GM18508 (cell line): ENCODE results near the gene ILF3.
"Not testable (repeated sequence)": the region's sequence is repeated elsewhere in the genome, so short reads cannot be mapped to it uniquely, and the experiment has no call there.

Experiments
- ATAC-seq: cut with Tn5 transposase; IDR thresholded peaks from one replicate; pipeline ENCODE4 v1.9.1; 2021; ENCODE audit warnings: moderate number of reproducible peaks; ENCODE audit not compliant: insufficient read depth, unreplicated experiment

Gene ILF3

GRCh38 chr19:10670876-10671804, 17.0 kb downstream of the ILF3 start:
- no peak for ATAC-seq

GRCh38 chr19:10671922-10672321, 17.8 kb downstream of the ILF3 start:
- not testable (repeated sequence) for ATAC-seq

- ATAC-seq = not testable (repeated sequence)
Observed at GRCh38 chr19:10675214-10675613, 21.1 kb downstream of the ILF3 start.

GRCh38 chr19:10677751-10678150, 23.6 kb downstream of the ILF3 start:
- ATAC-seq = no peak

GRCh38 chr19:10678813-10679212, 24.7 kb downstream of the ILF3 start:
- ATAC-seq = no peak

- no peak for ATAC-seq
Observed at GRCh38 chr19:10679743-10680142, 25.6 kb downstream of the ILF3 start.

- no peak for ATAC-seq
Observed at GRCh38 chr19:10680545-10681135, 26.5 kb downstream of the ILF3 start.

- no peak for ATAC-seq
Observed at GRCh38 chr19:10681658-10682057, 27.5 kb downstream of the ILF3 start.

GRCh38 chr19:10682397-10683063, 28.4 kb downstream of the ILF3 start:
- no peak for ATAC-seq

GRCh38 chr19:10683064-10683426, 28.9 kb downstream of the ILF3 start:
- ATAC-seq = no peak

- ATAC-seq = no peak
Observed at GRCh38 chr19:10683582-10683981, 29.4 kb downstream of the ILF3 start.

- no peak for ATAC-seq
Observed at GRCh38 chr19:10685210-10685609, 31.1 kb downstream of the ILF3 start.

- no peak for ATAC-seq
Observed at GRCh38 chr19:10686193-10686592, 32.0 kb downstream of the ILF3 start.

GRCh38 chr19:10686661-10687517, 32.7 kb downstream of the ILF3 start:
- no peak for ATAC-seq

GRCh38 chr19:10687518-10688288, 33.6 kb downstream of the ILF3 start:
- ATAC-seq = no peak

- no peak for ATAC-seq
Observed at GRCh38 chr19:10688545-10689280, 34.6 kb downstream of the ILF3 start.

- no peak for ATAC-seq
Observed at GRCh38 chr19:10690341-10690781, 36.2 kb downstream of the ILF3 start.

- ATAC-seq = no peak
Observed at GRCh38 chr19:10691178-10691881, 37.2 kb downstream of the ILF3 start.
